WTC11 (cell line): ENCODE measurements around the gene PCTP. TPM values are rescaled to one million over a fixed set of nuclear protein-coding genes. Genes with fewer than 3 reads are reported as not detected.

Source experiments
- ATAC-seq: fragments of 200-7000 bp; cut with Tn5 transposase; 2 replicates; pipeline ENCODE4 v1.10.0; 2021; ENCODE audit warnings: mild to moderate bottlenecking, moderate library complexity
- CTCF ChIA-PET: fragments of 300-600 bp; sonication (Branson Sonifier 250); formaldehyde crosslinking; loops from one replicate; lab custom pipeline; 2021; ENCODE audit warnings: antibody characterized with exemption; lab: Charles Lee
- POLR2A ChIA-PET: fragments of 350-600 bp; sonication (Branson Sonifier 250); formaldehyde crosslinking; loops from one replicate; lab custom pipeline; 2021; ENCODE audit warnings: antibody characterized with exemption; lab: Charles Lee
- DNase-seq: peaks from one replicate; pipeline ENCODE4 v3.0.0; 2021; ENCODE audit warnings: low spot score
- H3K27ac Mint-ChIP-seq: 2 replicates; pipeline ENCODE4 v1.8.0; 2021; ENCODE audit warnings: mixed read lengths
- H3K27me3 Mint-ChIP-seq: 2 replicates; pipeline ENCODE4 v1.8.0; 2021; ENCODE audit warnings: low read depth, mild to moderate bottlenecking, moderate library complexity, mixed read lengths
- H3K36me3 Mint-ChIP-seq: 2 replicates; pipeline ENCODE4 v1.8.0; 2021; ENCODE audit warnings: mixed read lengths
- H3K4me1 Mint-ChIP-seq: 2 replicates; pipeline ENCODE4 v1.8.0; 2022; ENCODE audit warnings: mixed read lengths
- H3K4me3 Mint-ChIP-seq: 2 replicates; pipeline ENCODE4 v1.8.0; 2021; ENCODE audit warnings: mild to moderate bottlenecking, moderate library complexity, mixed read lengths
- H3K9me3 Mint-ChIP-seq: 2 replicates; pipeline ENCODE4 v1.8.0; 2021; ENCODE audit warnings: mixed read lengths
- ATF2 ChIP-seq: sonication (generic); formaldehyde crosslinking; IDR thresholded peaks from 2 replicates; pipeline ENCODE4 v1.8.1; 2022; ENCODE audit warnings: low read depth, missing genetic modification reagents, borderline replicate concordance
- ELF4 ChIP-seq: sonication (generic); formaldehyde crosslinking; IDR thresholded peaks from 2 replicates; pipeline ENCODE4 v1.8.1; 2022; ENCODE audit warnings: low read depth, mild to moderate bottlenecking, moderate library complexity, missing genetic modification reagents
- FOXP1 ChIP-seq: sonication (generic); formaldehyde crosslinking; IDR thresholded peaks from 2 replicates; pipeline ENCODE4 v1.8.0; 2022; ENCODE audit warnings: missing genetic modification reagents, mild to moderate bottlenecking, moderate library complexity, borderline replicate concordance
- MAX ChIP-seq: sonication (generic); formaldehyde crosslinking; IDR thresholded peaks from 2 replicates; pipeline ENCODE4 v1.8.0; 2022; ENCODE audit warnings: mild to moderate bottlenecking, missing genetic modification reagents
- NR1H2 ChIP-seq: sonication (generic); formaldehyde crosslinking; IDR thresholded peaks from 2 replicates; pipeline ENCODE4 v1.9.0; 2021; ENCODE audit warnings: mild to moderate bottlenecking, moderate library complexity, missing genetic modification reagents
- NR2C2 ChIP-seq: sonication (generic); formaldehyde crosslinking; IDR thresholded peaks from 2 replicates; pipeline ENCODE4 v1.8.0; 2022; ENCODE audit warnings: mild to moderate bottlenecking, missing genetic modification reagents
- NR3C1 ChIP-seq: sonication (generic); formaldehyde crosslinking; conservative IDR thresholded peaks from 2 replicates; pipeline ENCODE4 v1.8.1; 2023; ENCODE audit warnings: low read depth, mild to moderate bottlenecking, missing genetic modification reagents
- TCF7 ChIP-seq: sonication (generic); formaldehyde crosslinking; IDR thresholded peaks from 2 replicates; pipeline ENCODE4 v1.8.0; 2022; ENCODE audit warnings: mild to moderate bottlenecking, low read depth, missing genetic modification reagents, moderate library complexity
- TEAD1 ChIP-seq: sonication (generic); formaldehyde crosslinking; IDR thresholded peaks from 2 replicates; pipeline ENCODE4 v1.8.0; 2022; ENCODE audit warnings: mild to moderate bottlenecking, missing genetic modification reagents
- TP53 ChIP-seq: sonication (generic); formaldehyde crosslinking; IDR thresholded peaks from 2 replicates; pipeline ENCODE4 v1.8.1; 2023; ENCODE audit warnings: mild to moderate bottlenecking, missing genetic modification reagents
- ZNF232 ChIP-seq: sonication (generic); formaldehyde crosslinking; IDR thresholded peaks from 2 replicates; pipeline ENCODE4 v1.8.0; 2022; ENCODE audit warnings: mild to moderate bottlenecking, missing genetic modification reagents
- ZNF317 ChIP-seq: sonication (generic); formaldehyde crosslinking; IDR thresholded peaks from 2 replicates; pipeline ENCODE4 v1.8.1; 2023; ENCODE audit warnings: low read depth, mild to moderate bottlenecking, moderate library complexity, missing genetic modification reagents, borderline replicate concordance
- ZNF416 ChIP-seq: fragments of 250-450 bp; sonication (Bioruptor Pico); IDR thresholded peaks from 2 replicates; pipeline ENCODE4 v1.9.0; 2021; ENCODE audit warnings: mild to moderate bottlenecking, inconsistent platforms
- ZNF512 ChIP-seq: sonication (generic); formaldehyde crosslinking; IDR thresholded peaks from 2 replicates; pipeline ENCODE4 v1.8.1; 2022; ENCODE audit warnings: missing genetic modification reagents, borderline replicate concordance
- total RNA-seq: library from RNA; stranded (reverse); gene quantifications from 3 replicates; pipeline ENCODE4 v1.2.3, GENCODE V29; 2021
- TF ChIP-seq, protein P1 (sequence below): sonication (generic); formaldehyde crosslinking; IDR thresholded peaks from 2 replicates; pipeline ENCODE4 v1.8.0; 2022; ENCODE audit warnings: mild to moderate bottlenecking, missing genetic modification reagents
- TF ChIP-seq, protein P2 (sequence below): sonication (generic); formaldehyde crosslinking; conservative IDR thresholded peaks from 2 replicates; pipeline ENCODE4 v1.8.1; 2023; ENCODE audit warnings: mild to moderate bottlenecking, low read depth, missing genetic modification reagents, moderate library complexity
- TF ChIP-seq, protein P3 (sequence below): fragments of 250-450 bp; sonication (Bioruptor Pico); IDR thresholded peaks from 2 replicates; pipeline ENCODE4 v1.8.0; 2021; ENCODE audit warnings: mild to moderate bottlenecking

PCTP gene
- total RNA-seq, 1 experiment from 2014 or later, result 10.3 TPM

DNA sequence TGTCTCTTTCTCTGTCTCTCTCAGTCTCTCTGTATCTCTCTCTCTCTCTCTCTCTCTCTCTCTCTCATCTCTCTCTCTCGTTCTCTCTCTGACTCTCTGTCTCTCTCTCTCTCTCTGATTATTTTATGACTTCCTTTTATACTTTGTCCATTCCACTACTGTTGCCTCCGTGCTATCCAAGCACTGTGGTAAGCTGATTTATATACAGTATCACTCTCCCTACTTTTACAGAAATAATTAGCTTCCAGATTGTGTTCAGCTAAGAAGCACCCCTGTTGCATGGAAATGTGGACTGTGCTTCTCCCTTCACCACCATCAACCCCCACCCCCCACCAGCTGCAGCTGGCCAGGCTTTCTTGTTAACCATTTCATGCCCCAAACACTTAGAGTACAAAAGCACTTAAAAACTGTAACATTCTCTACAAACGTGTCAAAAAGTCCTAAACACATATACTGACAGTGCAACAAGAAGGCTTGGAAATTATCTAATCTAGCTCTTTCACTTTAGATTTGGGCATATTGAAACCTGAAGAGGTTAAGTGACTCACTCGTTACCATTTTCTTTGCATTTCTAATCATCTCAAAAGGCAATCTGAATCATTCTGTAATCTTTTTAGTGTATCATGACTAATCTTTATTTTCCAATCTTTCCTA is 16.6 kb upstream of the PCTP start:
- Mint-ChIP-seq H3K4me1 (peaks cover 51% of the 10 kb centered on the region), H3K27ac (no peak overlapping the region; the same call in 1 of the 2 replicates), H3K27me3 (no peaks in the 10 kb centered on the region), H3K4me3 (peak overlapping the region; percentile 36), H3K36me3 (no peaks in the 10 kb centered on the region), H3K9me3 (no peaks in the 10 kb centered on the region)
- ATAC-seq, result peak; percentile 45
- peak; percentile 33 for DNase-seq
- CTCF ChIA-PET, result interaction anchor here (0.8 to 2.0 kb wide), 7 partner anchors 9 to 132 kb away, joined by 4 to 13 read pairs (median 6); partner anchors contain the start of genes PCTP and TMEM100
- POLR2A ChIA-PET, result interaction anchor here (0.7 kb wide), 1 partner anchor 17 kb away, joined by 3 read pairs; the partner anchor contains the start of gene PCTP
- TF ChIP-seq ZNF512 (CRISPR knock-in tag) (no peak), ZNF416 (no peak), FOXP1 (no peak), ATF2 (CRISPR knock-in tag) (no peak), ZNF317 (CRISPR knock-in tag) (no peak), TEAD1 (CRISPR knock-in tag) (no peak), ELF4 (CRISPR knock-in tag) (no peak), TP53 (CRISPR knock-in tag) (no peak), ZNF232 (CRISPR knock-in tag) (no peak), NR1H2 (CRISPR knock-in tag) (no peak), NR2C2 (CRISPR knock-in tag) (no peak), TCF7 (CRISPR knock-in tag) (no peak), NR3C1 (CRISPR knock-in tag) (no peak), MAX (CRISPR knock-in tag) (no peak)
- TF ChIP-seq, protein P1, sequence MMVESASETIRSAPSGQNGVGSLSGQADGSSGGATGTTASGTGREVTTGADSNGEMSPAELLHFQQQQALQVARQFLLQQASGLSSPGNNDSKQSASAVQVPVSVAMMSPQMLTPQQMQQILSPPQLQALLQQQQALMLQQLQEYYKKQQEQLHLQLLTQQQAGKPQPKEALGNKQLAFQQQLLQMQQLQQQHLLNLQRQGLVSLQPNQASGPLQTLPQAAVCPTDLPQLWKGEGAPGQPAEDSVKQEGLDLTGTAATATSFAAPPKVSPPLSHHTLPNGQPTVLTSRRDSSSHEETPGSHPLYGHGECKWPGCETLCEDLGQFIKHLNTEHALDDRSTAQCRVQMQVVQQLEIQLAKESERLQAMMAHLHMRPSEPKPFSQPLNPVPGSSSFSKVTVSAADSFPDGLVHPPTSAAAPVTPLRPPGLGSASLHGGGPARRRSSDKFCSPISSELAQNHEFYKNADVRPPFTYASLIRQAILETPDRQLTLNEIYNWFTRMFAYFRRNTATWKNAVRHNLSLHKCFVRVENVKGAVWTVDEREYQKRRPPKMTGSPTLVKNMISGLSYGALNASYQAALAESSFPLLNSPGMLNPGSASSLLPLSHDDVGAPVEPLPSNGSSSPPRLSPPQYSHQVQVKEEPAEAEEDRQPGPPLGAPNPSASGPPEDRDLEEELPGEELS (CRISPR knock-in tag), result no peak
- TF ChIP-seq, protein P2, sequence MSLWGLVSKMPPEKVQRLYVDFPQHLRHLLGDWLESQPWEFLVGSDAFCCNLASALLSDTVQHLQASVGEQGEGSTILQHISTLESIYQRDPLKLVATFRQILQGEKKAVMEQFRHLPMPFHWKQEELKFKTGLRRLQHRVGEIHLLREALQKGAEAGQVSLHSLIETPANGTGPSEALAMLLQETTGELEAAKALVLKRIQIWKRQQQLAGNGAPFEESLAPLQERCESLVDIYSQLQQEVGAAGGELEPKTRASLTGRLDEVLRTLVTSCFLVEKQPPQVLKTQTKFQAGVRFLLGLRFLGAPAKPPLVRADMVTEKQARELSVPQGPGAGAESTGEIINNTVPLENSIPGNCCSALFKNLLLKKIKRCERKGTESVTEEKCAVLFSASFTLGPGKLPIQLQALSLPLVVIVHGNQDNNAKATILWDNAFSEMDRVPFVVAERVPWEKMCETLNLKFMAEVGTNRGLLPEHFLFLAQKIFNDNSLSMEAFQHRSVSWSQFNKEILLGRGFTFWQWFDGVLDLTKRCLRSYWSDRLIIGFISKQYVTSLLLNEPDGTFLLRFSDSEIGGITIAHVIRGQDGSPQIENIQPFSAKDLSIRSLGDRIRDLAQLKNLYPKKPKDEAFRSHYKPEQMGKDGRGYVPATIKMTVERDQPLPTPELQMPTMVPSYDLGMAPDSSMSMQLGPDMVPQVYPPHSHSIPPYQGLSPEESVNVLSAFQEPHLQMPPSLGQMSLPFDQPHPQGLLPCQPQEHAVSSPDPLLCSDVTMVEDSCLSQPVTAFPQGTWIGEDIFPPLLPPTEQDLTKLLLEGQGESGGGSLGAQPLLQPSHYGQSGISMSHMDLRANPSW, result no peak
- TF ChIP-seq, protein P3, sequence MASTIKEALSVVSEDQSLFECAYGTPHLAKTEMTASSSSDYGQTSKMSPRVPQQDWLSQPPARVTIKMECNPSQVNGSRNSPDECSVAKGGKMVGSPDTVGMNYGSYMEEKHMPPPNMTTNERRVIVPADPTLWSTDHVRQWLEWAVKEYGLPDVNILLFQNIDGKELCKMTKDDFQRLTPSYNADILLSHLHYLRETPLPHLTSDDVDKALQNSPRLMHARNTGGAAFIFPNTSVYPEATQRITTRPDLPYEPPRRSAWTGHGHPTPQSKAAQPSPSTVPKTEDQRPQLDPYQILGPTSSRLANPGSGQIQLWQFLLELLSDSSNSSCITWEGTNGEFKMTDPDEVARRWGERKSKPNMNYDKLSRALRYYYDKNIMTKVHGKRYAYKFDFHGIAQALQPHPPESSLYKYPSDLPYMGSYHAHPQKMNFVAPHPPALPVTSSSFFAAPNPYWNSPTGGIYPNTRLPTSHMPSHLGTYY (CRISPR knock-in tag), result no peak
